Calu3 (cell line): ENCODE data around the gene FER. TPM values are rescaled to one million over a fixed set of nuclear protein-coding genes. Genes with fewer than 3 reads are reported as not detected.
"Not testable (repeated sequence)": the region's sequence is repeated elsewhere in the genome, so short reads cannot be mapped to it uniquely, and the experiment has no call there.

ENCODE experiments used
- BruUV-seq: library from RNA; stranded (reverse); fragments of 400-500 nt; replicated peaks from 2 replicates; lab custom pipeline; 2021; lab: Mats Ljungman, UMichigan
- CTCF ChIA-PET: fragments of 300-600 bp; sonication (Branson Sonifier 250); formaldehyde crosslinking; loops from one replicate; lab custom pipeline; 2022; ENCODE audit warnings: antibody characterized with exemption; lab: Charles Lee
- DNase-seq: peaks from one replicate; pipeline ENCODE4 v3.0.0; 2022
- H3K27ac Mint-ChIP-seq: one replicate; pipeline ENCODE4 v1.8.0; 2022; ENCODE audit warnings: mixed read lengths; ENCODE audit not compliant: unreplicated experiment
- H3K27me3 Mint-ChIP-seq: one replicate; pipeline ENCODE4 v1.8.0; 2022; ENCODE audit warnings: mixed read lengths; ENCODE audit not compliant: unreplicated experiment
- H3K36me3 Mint-ChIP-seq: one replicate; pipeline ENCODE4 v1.8.0; 2022; ENCODE audit warnings: mild to moderate bottlenecking, moderate library complexity, mixed read lengths; ENCODE audit not compliant: insufficient read depth, unreplicated experiment
- H3K4me1 Mint-ChIP-seq: one replicate; pipeline ENCODE4 v1.8.0; 2022; ENCODE audit warnings: mild to moderate bottlenecking, low read depth, mixed read lengths; ENCODE audit not compliant: unreplicated experiment
- H3K4me3 Mint-ChIP-seq: one replicate; pipeline ENCODE4 v1.8.0; 2022; ENCODE audit warnings: mild to moderate bottlenecking, low read depth, moderate library complexity, mixed read lengths; ENCODE audit not compliant: unreplicated experiment
- H3K9me3 Mint-ChIP-seq: one replicate; pipeline ENCODE4 v1.8.0; 2022; ENCODE audit warnings: low read depth, mixed read lengths; ENCODE audit not compliant: unreplicated experiment
- CTCF ChIP-seq: fragments of 200-600 bp; IDR thresholded peaks from one replicate; pipeline ENCODE4 v1.8.0; 2022; ENCODE audit warnings: antibody characterized with exemption; ENCODE audit not compliant: unreplicated experiment
- intact Hi-C: fragments of 100-400 bp; cut with micrococcal nuclease; formaldehyde crosslinking; loops from one replicate; pipeline ENCODE4 v1.10.0; 2022; ENCODE audit not compliant: unreplicated experiment
- total RNA-seq: library from RNA; stranded (reverse); gene quantifications from 2 replicates; pipeline ENCODE4 v1.2.3, GENCODE V29; 2022

Gene FER
- total RNA-seq, 1 experiment from 2014 or later, result 32.9 TPM

- intact Hi-C loops, result no loop called here
- peaks cover 24% of the 10 kb centered on the region for H3K4me1 Mint-ChIP-seq
- no peak overlapping the region for H3K4me3 Mint-ChIP-seq
- no peak overlapping the region for H3K27ac Mint-ChIP-seq
- no peak for TF ChIP-seq CTCF
- DNase-seq, result no peak
- H3K9me3 Mint-ChIP-seq, result no peaks in the 10 kb centered on the region
- BruUV-seq, result no TSS peak
- H3K27me3 Mint-ChIP-seq, result no peaks in the 10 kb centered on the region
- CTCF ChIA-PET, result no interaction called here
- H3K36me3 Mint-ChIP-seq, result no peaks in the 10 kb centered on the region
Observed at GRCh38 chr5:108898257-108898656, 150.6 kb downstream of the FER start.

- Mint-ChIP-seq H3K4me1 (peaks cover 24% of the 10 kb centered on the region), H3K27ac (no peak overlapping the region), H3K36me3 (no peaks in the 10 kb centered on the region), H3K27me3 (no peaks in the 10 kb centered on the region), H3K4me3 (no peak overlapping the region), H3K9me3 (no peaks in the 10 kb centered on the region)
- no peak for DNase-seq
- TF ChIP-seq CTCF, result no peak
- CTCF ChIA-PET, result no interaction called here
- intact Hi-C loops, result no loop called here
- BruUV-seq, result no TSS peak
Observed at GRCh38 chr5:108898707-108899106, 151.0 kb downstream of the FER start.

- not testable (repeated sequence) for H3K27ac Mint-ChIP-seq
Observed at GRCh38 chr5:108899244-108899643, 151.5 kb downstream of the FER start.

GRCh38 chr5:108900668-108901067 lies 153.0 kb downstream of the FER start:
- no peak for TF ChIP-seq CTCF
- H3K9me3 Mint-ChIP-seq, result no peaks in the 10 kb centered on the region
- peaks cover 24% of the 10 kb centered on the region for H3K4me1 Mint-ChIP-seq
- no peak overlapping the region for H3K4me3 Mint-ChIP-seq
- H3K27ac Mint-ChIP-seq, result peak overlapping the region; percentile 7
- BruUV-seq, result no TSS peak
- intact Hi-C loops, result loop anchor here (5.0 kb wide), 2 partner anchors 148 to 218 kb away; no protein-coding TSS in a partner anchor
- CTCF ChIA-PET, result interaction anchor here (0.6 kb wide), 2 partner anchors 44 to 793 kb away, joined by 5 read pairs; no protein-coding TSS in a partner anchor
- H3K27me3 Mint-ChIP-seq, result no peaks in the 10 kb centered on the region
- H3K36me3 Mint-ChIP-seq, result no peaks in the 10 kb centered on the region
- no peak for DNase-seq

More at GRCh38 chr5:108899244-108899643, 151.5 kb downstream of the FER start:
- H3K36me3 Mint-ChIP-seq, DNase-seq, H3K9me3 Mint-ChIP-seq, BruUV-seq, H3K4me3 Mint-ChIP-seq, intact Hi-C loops, H3K27me3 Mint-ChIP-seq: not testable (repeated sequence)
- CTCF ChIA-PET, result interaction anchor here (0.7 kb wide), 2 partner anchors 441 to 510 kb away, joined by 3 read pairs; partner anchors contain the start of gene PJA2
- H3K4me1 Mint-ChIP-seq, result peaks cover 24% of the 10 kb centered on the region

- no peak overlapping the region for H3K4me3 Mint-ChIP-seq
- peaks cover 7% of the 10 kb centered on the region for H3K4me1 Mint-ChIP-seq
- no peaks in the 10 kb centered on the region for H3K36me3 Mint-ChIP-seq
- H3K27ac Mint-ChIP-seq, result no peak overlapping the region
- no peak for DNase-seq
- intact Hi-C loops, result no loop called here
- no peaks in the 10 kb centered on the region for H3K27me3 Mint-ChIP-seq
- TF ChIP-seq CTCF, result no peak
- H3K9me3 Mint-ChIP-seq, result no peaks in the 10 kb centered on the region
- no TSS peak for BruUV-seq
- CTCF ChIA-PET, result no interaction called here
Observed at GRCh38 chr5:108905805-108906204, 158.1 kb downstream of the FER start.
